ENCODE data around the gene ZBTB21. TPM values are rescaled to one million over a fixed set of nuclear protein-coding genes. Genes with fewer than 3 reads are reported as not detected.

Gene ZBTB21
- total RNA-seq, 1 donor = 60.4 TPM

GRCh38 chr21:42031816-42032215 lies 21.7 kb upstream of the ZBTB21 start:
- H3K9me3 ChIP-seq (ENCODE audit: low read depth, low read length) = no peaks in the 10 kb centered on the region
- H3K4me1 ChIP-seq (ENCODE audit: insufficient read depth, low read length) = no peaks in the 10 kb centered on the region
- H3K4me3 ChIP-seq (ENCODE audit: low read length) = no peak overlapping the region
- H3K27me3 ChIP-seq (ENCODE audit: insufficient read depth, low read length) = no peaks in the 10 kb centered on the region

- Histone ChIP-seq H3K9me3 (ENCODE audit: low read depth, low read length) (no peaks in the 10 kb centered on the region), H3K4me3 (ENCODE audit: low read length) (no peak overlapping the region), H3K4me1 (ENCODE audit: insufficient read depth, low read length) (no peaks in the 10 kb centered on the region), H3K27me3 (ENCODE audit: insufficient read depth, low read length) (no peaks in the 10 kb centered on the region)
These were observed 21.1 kb upstream of the ZBTB21 start for GRCh38 chr21:42031241-42031640.

GRCh38 chr21:42030311-42030710 lies 20.2 kb upstream of the ZBTB21 start:
- H3K9me3 ChIP-seq (ENCODE audit: low read depth, low read length) = no peaks in the 10 kb centered on the region
- H3K27me3 ChIP-seq (ENCODE audit: insufficient read depth, low read length) = no peaks in the 10 kb centered on the region
- no peak overlapping the region for H3K4me3 ChIP-seq (ENCODE audit: low read length)
- H3K4me1 ChIP-seq (ENCODE audit: insufficient read depth, low read length) = no peaks in the 10 kb centered on the region

- Histone ChIP-seq H3K4me1 (ENCODE audit: insufficient read depth, low read length) (no peaks in the 10 kb centered on the region), H3K27me3 (ENCODE audit: insufficient read depth, low read length) (no peaks in the 10 kb centered on the region), H3K4me3 (ENCODE audit: low read length) (no peak overlapping the region), H3K9me3 (ENCODE audit: low read depth, low read length) (no peaks in the 10 kb centered on the region)
These were observed 18.7 kb upstream of the ZBTB21 start for GRCh38 chr21:42028766-42029425.

GRCh38 chr21:42027822-42028765 lies 17.9 kb upstream of the ZBTB21 start:
- Histone ChIP-seq H3K4me1 (ENCODE audit: insufficient read depth, low read length) (no peaks in the 10 kb centered on the region), H3K27me3 (ENCODE audit: insufficient read depth, low read length) (no peaks in the 10 kb centered on the region), H3K4me3 (ENCODE audit: low read length) (no peak overlapping the region), H3K9me3 (ENCODE audit: low read depth, low read length) (no peaks in the 10 kb centered on the region)

DNA sequence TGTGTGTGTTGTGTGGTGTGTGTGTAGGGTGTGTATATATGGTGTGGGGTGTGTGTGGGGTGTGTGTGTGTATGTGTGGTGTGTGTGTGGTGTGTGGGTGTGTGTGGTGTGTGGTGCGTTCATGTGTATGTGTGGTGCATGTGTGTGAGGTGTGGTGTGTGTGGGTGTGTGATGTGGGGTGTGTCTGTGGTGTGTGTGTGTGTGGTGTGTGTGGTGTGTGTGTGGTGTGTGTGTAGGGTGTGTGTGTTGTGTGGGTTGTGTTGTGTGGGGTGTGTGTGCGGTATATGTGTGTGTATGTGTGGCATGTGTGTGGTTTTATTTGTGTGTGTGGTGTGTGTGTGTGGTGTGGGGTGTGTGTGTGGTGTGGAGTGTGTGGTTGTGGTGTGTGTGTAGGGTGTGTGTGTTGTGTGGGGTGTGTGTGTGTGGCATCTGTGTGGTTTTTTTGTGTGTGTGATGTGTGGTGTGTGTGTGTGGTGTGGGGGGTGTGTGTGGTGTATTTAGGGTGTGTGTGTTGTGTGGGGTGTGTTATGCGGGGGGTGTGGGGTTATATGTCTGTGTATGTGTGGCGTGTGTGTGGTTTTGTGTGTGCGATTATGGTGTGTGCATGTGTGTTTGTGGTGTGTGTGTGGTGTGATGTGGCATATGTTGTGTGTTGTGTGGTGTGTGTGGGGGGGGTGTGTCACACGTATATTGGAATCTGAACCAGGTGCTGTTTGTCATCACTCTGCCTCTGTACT lies 17.1 kb upstream of the ZBTB21 start:
- no peak overlapping the region for H3K4me3 ChIP-seq (ENCODE audit: low read length)
- no peaks in the 10 kb centered on the region for H3K4me1 ChIP-seq (ENCODE audit: insufficient read depth, low read length)
- H3K9me3 ChIP-seq (ENCODE audit: low read depth, low read length) = no peaks in the 10 kb centered on the region
- H3K27me3 ChIP-seq (ENCODE audit: insufficient read depth, low read length) = no peaks in the 10 kb centered on the region

GRCh38 chr21:42026082-42026435 lies 15.9 kb upstream of the ZBTB21 start:
- Histone ChIP-seq H3K9me3 (ENCODE audit: low read depth, low read length) (no peaks in the 10 kb centered on the region), H3K4me3 (ENCODE audit: low read length) (no peak overlapping the region), H3K4me1 (ENCODE audit: insufficient read depth, low read length) (no peaks in the 10 kb centered on the region), H3K27me3 (ENCODE audit: insufficient read depth, low read length) (no peaks in the 10 kb centered on the region)

GRCh38 chr21:42025376-42026081 lies 15.4 kb upstream of the ZBTB21 start:
- Histone ChIP-seq H3K4me1 (ENCODE audit: insufficient read depth, low read length) (no peaks in the 10 kb centered on the region), H3K27me3 (ENCODE audit: insufficient read depth, low read length) (no peaks in the 10 kb centered on the region), H3K9me3 (ENCODE audit: low read depth, low read length) (no peaks in the 10 kb centered on the region), H3K4me3 (ENCODE audit: low read length) (no peak overlapping the region)

DNA sequence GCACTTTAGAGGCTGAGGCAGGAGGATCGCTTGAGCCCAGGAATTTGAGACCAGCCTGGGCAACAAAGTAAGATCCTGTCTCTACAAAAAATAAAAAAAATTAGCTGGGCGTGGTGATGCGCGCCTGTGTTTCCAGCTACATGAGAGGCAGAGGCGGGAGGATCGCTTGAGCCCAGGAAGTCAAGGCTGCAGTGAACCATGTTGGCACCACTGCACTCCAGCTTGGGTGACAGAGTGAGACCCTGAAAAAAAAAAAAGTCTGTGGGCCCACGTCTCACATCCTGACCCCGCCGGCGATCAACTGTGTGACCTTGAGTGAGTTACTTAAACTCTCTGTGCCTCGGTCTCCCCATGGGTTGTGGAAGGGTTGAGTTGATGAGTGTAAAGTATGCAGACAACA lies 12.7 kb upstream of the ZBTB21 start:
- no peak overlapping the region for H3K4me3 ChIP-seq (ENCODE audit: low read length)
- no peaks in the 10 kb centered on the region for H3K9me3 ChIP-seq (ENCODE audit: low read depth, low read length)
- no peaks in the 10 kb centered on the region for H3K27me3 ChIP-seq (ENCODE audit: insufficient read depth, low read length)
- H3K4me1 ChIP-seq (ENCODE audit: insufficient read depth, low read length) = no peaks in the 10 kb centered on the region

GRCh38 chr21:42022091-42022430 lies 11.9 kb upstream of the ZBTB21 start:
- H3K9me3 ChIP-seq (ENCODE audit: low read depth, low read length) = no peaks in the 10 kb centered on the region
- no peak overlapping the region for H3K4me3 ChIP-seq (ENCODE audit: low read length)
- H3K4me1 ChIP-seq (ENCODE audit: insufficient read depth, low read length) = no peaks in the 10 kb centered on the region
- no peaks in the 10 kb centered on the region for H3K27me3 ChIP-seq (ENCODE audit: insufficient read depth, low read length)

- Histone ChIP-seq H3K27me3 (ENCODE audit: insufficient read depth, low read length) (no peaks in the 10 kb centered on the region), H3K9me3 (ENCODE audit: low read depth, low read length) (no peaks in the 10 kb centered on the region), H3K4me1 (ENCODE audit: insufficient read depth, low read length) (no peaks in the 10 kb centered on the region), H3K4me3 (ENCODE audit: low read length) (no peak overlapping the region)
These were observed 11.4 kb upstream of the ZBTB21 start for GRCh38 chr21:42021371-42022090.

DNA sequence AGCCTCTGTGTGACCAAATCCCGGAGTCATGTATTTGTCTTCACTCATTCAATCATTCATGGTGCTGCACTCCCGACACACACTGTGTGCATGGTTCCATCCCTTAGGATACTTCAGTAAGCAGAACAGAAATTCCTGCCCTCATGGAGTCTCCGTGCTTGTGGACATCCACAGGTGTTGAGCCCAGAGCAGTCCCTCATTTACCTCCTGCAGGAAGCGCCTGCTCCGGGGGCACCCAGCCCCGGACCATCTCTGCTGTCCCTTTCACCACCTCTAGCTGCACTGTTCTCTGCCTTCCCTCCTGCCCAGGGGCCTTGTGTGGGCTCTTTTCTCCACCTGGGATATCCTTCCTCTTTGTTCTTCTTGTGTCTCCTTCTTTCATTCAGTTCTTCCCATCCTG lies 9.5 kb upstream of the ZBTB21 start:
- Histone ChIP-seq H3K27me3 (ENCODE audit: insufficient read depth, low read length) (no peaks in the 10 kb centered on the region), H3K4me3 (ENCODE audit: low read length) (no peak overlapping the region), H3K4me1 (ENCODE audit: insufficient read depth, low read length) (no peaks in the 10 kb centered on the region), H3K9me3 (ENCODE audit: low read depth, low read length) (no peaks in the 10 kb centered on the region)

DNA sequence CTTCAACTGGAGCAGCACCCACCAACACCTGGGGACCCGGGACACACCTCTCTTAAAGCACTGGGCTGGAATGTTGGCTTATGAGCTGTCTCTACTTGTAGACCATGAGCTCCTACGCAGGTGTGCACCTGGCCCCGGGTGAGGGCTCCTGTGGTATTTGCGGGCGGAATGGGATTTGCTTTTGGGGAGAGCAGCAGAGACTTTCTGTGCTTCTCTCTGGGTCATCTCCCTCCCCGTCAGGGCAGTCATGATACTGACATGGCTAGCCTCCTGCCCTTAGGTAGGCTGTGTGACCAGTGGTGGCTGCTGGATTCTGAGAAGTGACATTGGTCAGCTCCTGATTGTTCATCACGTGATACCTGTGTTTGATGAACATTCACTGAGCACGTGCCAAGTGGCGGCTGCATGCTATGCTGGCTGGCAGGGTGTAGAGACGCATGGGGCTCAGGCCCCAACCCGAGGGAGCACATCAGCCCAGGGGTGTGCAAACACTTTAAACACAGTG lies 9.0 kb upstream of the ZBTB21 start:
- no peaks in the 10 kb centered on the region for H3K27me3 ChIP-seq (ENCODE audit: insufficient read depth, low read length)
- H3K4me3 ChIP-seq (ENCODE audit: low read length) = no peak overlapping the region
- no peaks in the 10 kb centered on the region for H3K4me1 ChIP-seq (ENCODE audit: insufficient read depth, low read length)
- no peaks in the 10 kb centered on the region for H3K9me3 ChIP-seq (ENCODE audit: low read depth, low read length)

DNA sequence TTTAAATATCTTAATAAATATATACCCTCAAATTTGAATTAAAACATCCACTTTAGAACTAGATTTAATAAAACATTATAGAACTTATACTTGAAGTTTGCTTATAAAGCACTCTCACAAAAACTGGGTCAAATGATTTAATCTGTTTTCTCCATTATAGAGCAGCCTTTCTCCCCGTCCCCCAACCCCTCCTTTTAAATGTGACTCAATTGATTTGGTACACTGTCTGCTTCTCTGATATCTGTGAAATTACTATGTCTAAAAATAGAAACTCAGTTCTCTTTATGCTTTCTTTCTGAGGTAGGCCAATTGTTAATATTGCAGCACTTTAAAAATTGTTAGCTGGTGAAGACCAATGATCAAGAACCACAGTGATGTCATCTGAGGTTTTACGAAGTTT lies 6.9 kb upstream of the ZBTB21 start:
- Histone ChIP-seq H3K9me3 (ENCODE audit: low read depth, low read length) (no peaks in the 10 kb centered on the region), H3K27me3 (ENCODE audit: insufficient read depth, low read length) (no peaks in the 10 kb centered on the region), H3K4me1 (ENCODE audit: insufficient read depth, low read length) (no peaks in the 10 kb centered on the region)

More for the DNA sequence above, 6.9 kb upstream of the ZBTB21 start:
- no peak overlapping the region for H3K4me3 ChIP-seq (ENCODE audit: low read length)

All from mononuclear cell (primary cell).